GM21825 (cell line): Measurements from ENCODE around the gene GNG5.
"Not testable (repeated sequence)": the region's sequence is repeated elsewhere in the genome, so short reads cannot be mapped to it uniquely, and the experiment has no call there.

Experiments used
- ATAC-seq: cut with Tn5 transposase; IDR thresholded peaks from one replicate; pipeline ENCODE4 v1.9.1; 2021; ENCODE audit warnings: mild to moderate bottlenecking, moderate library complexity; ENCODE audit not compliant: unreplicated experiment

Gene GNG5

DNA sequence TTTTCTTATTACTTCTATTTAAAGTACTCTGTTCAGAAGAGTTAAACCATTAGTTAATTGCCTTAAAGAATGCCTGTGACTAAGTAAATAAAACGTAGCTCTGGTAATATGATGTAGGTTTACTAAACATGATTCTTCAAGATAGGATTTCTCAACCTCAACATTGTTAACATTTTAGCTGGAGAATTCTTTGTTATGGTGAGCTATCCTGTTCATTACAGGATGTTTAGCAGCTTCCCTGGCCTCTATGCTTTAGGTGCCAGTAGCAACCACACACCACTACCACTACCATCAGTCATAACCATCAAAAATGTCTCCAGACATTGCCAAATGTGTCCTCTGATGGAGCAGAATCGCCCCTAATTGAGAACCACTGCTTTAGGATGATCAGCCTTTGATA lies 16.6 kb downstream of the GNG5 start:
- ATAC-seq: no peak

DNA sequence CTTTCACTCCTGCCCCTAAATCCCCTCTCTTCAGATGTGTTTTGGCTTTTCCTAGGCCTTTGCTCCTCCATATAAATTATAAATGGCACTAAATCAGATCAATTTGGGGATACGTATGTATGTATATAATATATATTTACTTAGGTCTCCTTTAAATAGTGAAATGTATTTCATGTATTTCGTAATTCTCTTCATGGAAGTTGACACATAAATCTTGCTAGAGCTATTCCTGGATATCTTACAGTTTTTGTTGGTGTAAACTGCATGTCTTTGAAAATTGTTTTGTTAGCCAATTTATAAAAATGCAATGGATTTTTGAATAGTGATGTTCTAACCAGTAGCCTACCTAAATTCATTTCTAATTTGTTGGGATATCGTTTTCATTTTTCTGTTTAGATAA lies 18.3 kb downstream of the GNG5 start:
- ATAC-seq: no peak

- no peak for ATAC-seq
Observed at GRCh38 chr1:84481317-84481716, 25.1 kb downstream of the GNG5 start.

DNA sequence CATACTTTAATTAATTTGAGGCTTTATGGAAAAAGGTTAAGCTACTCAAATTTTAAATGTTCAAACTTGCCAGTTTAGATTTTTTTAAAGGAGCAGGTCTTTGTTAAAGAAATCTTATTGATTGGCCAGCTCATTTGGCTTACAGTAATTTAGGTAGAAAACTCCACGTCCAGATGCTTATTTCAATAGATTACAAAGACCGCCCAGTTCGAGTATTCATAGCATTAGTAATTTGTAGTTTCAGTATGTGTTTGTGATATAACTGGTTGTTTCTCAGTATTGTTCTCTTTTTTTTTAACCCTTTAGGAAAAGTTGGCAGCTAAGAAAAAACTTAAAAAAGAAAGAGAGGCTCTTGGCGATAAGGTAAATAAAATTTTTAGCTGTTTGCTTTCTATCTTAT lies 25.7 kb downstream of the GNG5 start:
- no peak for ATAC-seq

DNA sequence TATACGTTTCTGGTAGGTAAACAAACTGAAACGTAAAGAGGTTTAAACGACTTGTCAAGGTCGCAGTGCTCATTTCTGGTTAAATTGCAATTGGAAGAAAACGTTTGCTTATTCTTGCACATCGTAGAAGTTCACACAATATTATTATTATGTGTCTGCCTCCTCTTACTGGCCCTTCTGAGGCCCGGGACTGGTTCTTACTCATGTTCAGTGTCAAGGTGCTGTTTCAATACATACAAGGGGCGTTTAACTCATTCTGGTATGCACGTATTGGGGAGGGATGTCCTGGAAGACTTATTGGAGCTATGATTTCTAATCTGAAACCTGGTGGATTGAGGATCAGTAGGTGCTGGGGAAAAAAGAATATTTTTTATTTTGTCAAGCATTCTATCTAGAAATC lies 26.4 kb downstream of the GNG5 start:
- peak; percentile 3 for ATAC-seq

- ATAC-seq: peak; percentile 97
Observed at GRCh38 chr1:84478876-84479868, 27.2 kb downstream of the GNG5 start, which contains the start of gene RPF1. RPF1 (plus strand) TSS chr1:84479266; CDS start chr1:84479282, 16 bp downstream.

- no peak for ATAC-seq
Observed at GRCh38 chr1:84476225-84476624, 30.2 kb downstream of the GNG5 start.

DNA sequence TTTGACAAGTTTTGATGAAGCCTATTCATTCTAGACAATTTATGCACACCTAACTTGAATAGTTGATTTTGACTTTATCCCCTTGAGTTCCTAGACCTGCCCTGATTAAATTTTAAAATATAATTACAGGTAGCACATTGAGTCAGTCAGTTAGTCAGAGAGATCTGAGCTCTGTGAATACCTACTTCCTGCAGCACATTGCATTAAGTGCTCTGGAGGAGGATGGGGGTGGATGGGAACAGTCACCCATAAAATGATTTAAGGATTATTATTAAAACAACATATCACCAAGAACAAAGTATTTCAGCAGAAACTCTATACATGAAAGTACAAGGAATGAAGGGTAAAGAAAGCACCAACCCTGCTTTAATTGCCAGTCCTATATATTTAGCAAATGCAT lies 39.1 kb downstream of the GNG5 start:
- ATAC-seq: no peak

- no peak for ATAC-seq
Observed at GRCh38 chr1:84462118-84462517, 44.3 kb downstream of the GNG5 start.

DNA sequence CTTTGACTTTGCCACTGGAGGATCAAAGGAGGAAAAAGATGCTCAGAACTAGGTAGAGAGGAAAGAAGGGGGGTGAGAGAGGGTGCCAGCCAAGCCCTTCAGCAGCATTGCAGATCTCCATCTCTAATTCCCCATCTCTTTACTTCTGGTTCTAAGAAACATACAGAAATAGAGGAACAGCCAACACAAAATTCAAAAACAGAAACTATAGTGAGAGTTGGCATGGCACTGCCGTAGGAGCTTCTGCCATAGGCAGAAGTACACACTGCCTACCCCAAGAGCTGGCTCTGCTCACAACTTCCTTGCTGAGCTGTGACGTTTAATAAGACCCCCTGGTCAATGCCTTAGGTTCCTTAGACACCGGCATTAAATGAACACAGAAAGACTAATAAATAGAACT lies 53.9 kb downstream of the GNG5 start:
- ATAC-seq: no peak

GRCh38 chr1:84450910-84451309 lies 55.5 kb downstream of the GNG5 start:
- no peak for ATAC-seq

GRCh38 chr1:84448704-84449103 lies 57.7 kb downstream of the GNG5 start:
- ATAC-seq: not testable (repeated sequence)
